SK-N-MC (cell line): Measurements from ENCODE around the gene DYNLT2.
"Not testable (repeated sequence)": the region's sequence is repeated elsewhere in the genome, so short reads cannot be mapped to it uniquely, and the experiment has no call there.

Experiments used
- EZH2 ChIP-seq: fragments of 200-600 bp; sonication (generic); IDR thresholded peaks from one replicate; pipeline ENCODE4 v1.6.1; 2017; ENCODE audit warnings: antibody characterized with exemption
- POLR2AphosphoS5 ChIP-seq: IDR thresholded peaks from 2 replicates; pipeline ENCODE4 v1.6.1; 2012; ENCODE audit warnings: mild to moderate bottlenecking, low read depth, low read length, borderline replicate concordance

- not testable (repeated sequence) for TF ChIP-seq POLR2AphosphoS5, EZH2
These were observed 14.4 kb upstream of the DYNLT2 start for GRCh38 chr6:169765789-169766188.
